ENCODE results near the gene ABCB6.
A peak's percentile ranks its signal among the peaks of the same experiment; 100 is the strongest.

ABCB6 gene

DNA sequence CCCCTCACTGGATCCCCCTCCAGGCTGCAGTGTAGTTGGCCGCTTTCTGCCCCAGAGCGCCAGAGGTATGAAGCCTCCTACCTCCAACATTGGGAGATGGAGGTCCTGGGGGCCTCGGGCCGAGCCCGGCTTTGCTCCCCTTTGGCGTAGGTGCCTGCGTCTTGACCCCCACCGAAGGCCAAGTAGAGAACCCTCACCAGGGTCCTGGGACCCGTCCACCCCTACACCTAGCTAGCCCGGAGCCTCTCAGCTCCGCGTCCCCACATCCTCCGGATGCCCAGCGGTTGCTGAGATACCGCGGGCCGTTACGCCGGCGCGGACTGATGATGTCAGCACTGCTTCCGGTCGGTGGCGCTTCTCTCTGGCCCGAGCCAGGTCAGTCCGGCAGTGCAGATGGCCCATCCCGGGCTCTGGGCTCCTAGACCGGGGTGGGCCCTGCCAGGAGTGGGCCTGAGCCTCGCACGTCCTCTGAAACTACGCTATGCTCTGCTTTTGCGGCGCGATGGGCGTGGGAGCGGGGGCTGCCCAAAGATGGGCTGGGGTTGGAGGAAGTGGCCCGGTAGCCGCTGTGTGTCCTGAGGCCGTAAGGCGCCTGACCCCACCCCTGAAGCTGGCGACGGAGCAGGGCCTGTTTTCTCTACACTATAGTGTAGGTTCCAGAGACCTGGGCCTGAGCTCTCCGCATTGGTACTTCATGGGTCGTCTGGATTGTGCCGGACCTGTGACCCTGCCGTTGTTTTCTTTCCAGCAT lies 26.6 kb upstream of the ABCB6 start, which contains the start of the genes GLB1L and STK16 (continued):
- TF ChIP-seq ZBTB1 (tag by site-specific recombination; IDR thresholded peaks at IDR 0.05) (no peak), ZNF19 (tag by site-specific recombination; IDR thresholded peaks at IDR 0.05; ENCODE audit: low read depth) (no peak), ZNF501 (tag by site-specific recombination; IDR thresholded peaks at IDR 0.05) (peak; percentile 71; the same call in 1 of the 2 replicates), PRDM1 (tag by site-specific recombination; IDR thresholded peaks at IDR 0.05) (no peak), ZNF677 (tag by site-specific recombination; IDR thresholded peaks at IDR 0.05) (no peak), ZBTB7A (tag by site-specific recombination; IDR thresholded peaks at IDR 0.05; ENCODE audit: low read depth) (no peak), TRIM28 (IDR thresholded peaks at IDR 0.05; ENCODE audit: borderline replicate concordance, low read length) (0 out of 2 replicates have a peak, but pooled peaks have one; percentile 45), ZNF707 (tag by site-specific recombination; IDR thresholded peaks at IDR 0.05) (no peak), YY1 (tag by site-specific recombination; IDR thresholded peaks at IDR 0.05) (no peak), ZNF350 (tag by site-specific recombination; IDR thresholded peaks at IDR 0.05) (no peak), ZNF2 (tag by site-specific recombination; IDR thresholded peaks at IDR 0.05) (peak; percentile 39; the same call in 1 of the 2 replicates), ZNF341 (tag by site-specific recombination; IDR thresholded peaks at IDR 0.05; ENCODE audit: low read depth) (peak; percentile 36), ZNF76 (tag by site-specific recombination; IDR thresholded peaks at IDR 0.05; ENCODE audit: borderline replicate concordance, low read depth) (peak; percentile 27; the same call in 1 of the 2 replicates), ZBTB8A (tag by site-specific recombination; IDR thresholded peaks at IDR 0.05) (peak; percentile 55), WT1 (tag by site-specific recombination; IDR thresholded peaks at IDR 0.05) (no peak), ZNF610 (tag by site-specific recombination; IDR thresholded peaks at IDR 0.05; ENCODE audit: borderline replicate concordance) (no peak), SCRT2 (tag by site-specific recombination; IDR thresholded peaks at IDR 0.05) (no peak), SP3 (tag by site-specific recombination; IDR thresholded peaks at IDR 0.05) (peak; percentile 57), ZNF558 (tag by site-specific recombination; IDR thresholded peaks at IDR 0.05) (no peak), ZNF112 (tag by site-specific recombination; IDR thresholded peaks at IDR 0.05) (no peak), REPIN1 (tag by site-specific recombination; IDR thresholded peaks at IDR 0.05; ENCODE audit: low read depth) (no peak), GLIS2 (tag by site-specific recombination; IDR thresholded peaks at IDR 0.05) (no peak), ZNF837 (tag by site-specific recombination; IDR thresholded peaks at IDR 0.05) (no peak), SETDB1 (IDR thresholded peaks at IDR 0.05; ENCODE audit: insufficient read length, low read length) (no peak), KLF1 (tag by site-specific recombination; IDR thresholded peaks at IDR 0.05) (no peak), ZNF776 (tag by site-specific recombination; IDR thresholded peaks at IDR 0.05; ENCODE audit: borderline replicate concordance) (no peak)
- TF ChIP-seq, protein P1, sequence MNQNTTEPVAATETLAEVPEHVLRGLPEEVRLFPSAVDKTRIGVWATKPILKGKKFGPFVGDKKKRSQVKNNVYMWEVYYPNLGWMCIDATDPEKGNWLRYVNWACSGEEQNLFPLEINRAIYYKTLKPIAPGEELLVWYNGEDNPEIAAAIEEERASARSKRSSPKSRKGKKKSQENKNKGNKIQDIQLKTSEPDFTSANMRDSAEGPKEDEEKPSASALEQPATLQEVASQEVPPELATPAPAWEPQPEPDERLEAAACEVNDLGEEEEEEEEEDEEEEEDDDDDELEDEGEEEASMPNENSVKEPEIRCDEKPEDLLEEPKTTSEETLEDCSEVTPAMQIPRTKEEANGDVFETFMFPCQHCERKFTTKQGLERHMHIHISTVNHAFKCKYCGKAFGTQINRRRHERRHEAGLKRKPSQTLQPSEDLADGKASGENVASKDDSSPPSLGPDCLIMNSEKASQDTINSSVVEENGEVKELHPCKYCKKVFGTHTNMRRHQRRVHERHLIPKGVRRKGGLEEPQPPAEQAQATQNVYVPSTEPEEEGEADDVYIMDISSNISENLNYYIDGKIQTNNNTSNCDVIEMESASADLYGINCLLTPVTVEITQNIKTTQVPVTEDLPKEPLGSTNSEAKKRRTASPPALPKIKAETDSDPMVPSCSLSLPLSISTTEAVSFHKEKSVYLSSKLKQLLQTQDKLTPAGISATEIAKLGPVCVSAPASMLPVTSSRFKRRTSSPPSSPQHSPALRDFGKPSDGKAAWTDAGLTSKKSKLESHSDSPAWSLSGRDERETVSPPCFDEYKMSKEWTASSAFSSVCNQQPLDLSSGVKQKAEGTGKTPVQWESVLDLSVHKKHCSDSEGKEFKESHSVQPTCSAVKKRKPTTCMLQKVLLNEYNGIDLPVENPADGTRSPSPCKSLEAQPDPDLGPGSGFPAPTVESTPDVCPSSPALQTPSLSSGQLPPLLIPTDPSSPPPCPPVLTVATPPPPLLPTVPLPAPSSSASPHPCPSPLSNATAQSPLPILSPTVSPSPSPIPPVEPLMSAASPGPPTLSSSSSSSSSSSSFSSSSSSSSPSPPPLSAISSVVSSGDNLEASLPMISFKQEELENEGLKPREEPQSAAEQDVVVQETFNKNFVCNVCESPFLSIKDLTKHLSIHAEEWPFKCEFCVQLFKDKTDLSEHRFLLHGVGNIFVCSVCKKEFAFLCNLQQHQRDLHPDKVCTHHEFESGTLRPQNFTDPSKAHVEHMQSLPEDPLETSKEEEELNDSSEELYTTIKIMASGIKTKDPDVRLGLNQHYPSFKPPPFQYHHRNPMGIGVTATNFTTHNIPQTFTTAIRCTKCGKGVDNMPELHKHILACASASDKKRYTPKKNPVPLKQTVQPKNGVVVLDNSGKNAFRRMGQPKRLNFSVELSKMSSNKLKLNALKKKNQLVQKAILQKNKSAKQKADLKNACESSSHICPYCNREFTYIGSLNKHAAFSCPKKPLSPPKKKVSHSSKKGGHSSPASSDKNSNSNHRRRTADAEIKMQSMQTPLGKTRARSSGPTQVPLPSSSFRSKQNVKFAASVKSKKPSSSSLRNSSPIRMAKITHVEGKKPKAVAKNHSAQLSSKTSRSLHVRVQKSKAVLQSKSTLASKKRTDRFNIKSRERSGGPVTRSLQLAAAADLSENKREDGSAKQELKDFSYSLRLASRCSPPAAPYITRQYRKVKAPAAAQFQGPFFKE (tag by site-specific recombination; IDR thresholded peaks at IDR 0.05; ENCODE audit: borderline replicate concordance) = no peak
- TF ChIP-seq, protein P2, sequence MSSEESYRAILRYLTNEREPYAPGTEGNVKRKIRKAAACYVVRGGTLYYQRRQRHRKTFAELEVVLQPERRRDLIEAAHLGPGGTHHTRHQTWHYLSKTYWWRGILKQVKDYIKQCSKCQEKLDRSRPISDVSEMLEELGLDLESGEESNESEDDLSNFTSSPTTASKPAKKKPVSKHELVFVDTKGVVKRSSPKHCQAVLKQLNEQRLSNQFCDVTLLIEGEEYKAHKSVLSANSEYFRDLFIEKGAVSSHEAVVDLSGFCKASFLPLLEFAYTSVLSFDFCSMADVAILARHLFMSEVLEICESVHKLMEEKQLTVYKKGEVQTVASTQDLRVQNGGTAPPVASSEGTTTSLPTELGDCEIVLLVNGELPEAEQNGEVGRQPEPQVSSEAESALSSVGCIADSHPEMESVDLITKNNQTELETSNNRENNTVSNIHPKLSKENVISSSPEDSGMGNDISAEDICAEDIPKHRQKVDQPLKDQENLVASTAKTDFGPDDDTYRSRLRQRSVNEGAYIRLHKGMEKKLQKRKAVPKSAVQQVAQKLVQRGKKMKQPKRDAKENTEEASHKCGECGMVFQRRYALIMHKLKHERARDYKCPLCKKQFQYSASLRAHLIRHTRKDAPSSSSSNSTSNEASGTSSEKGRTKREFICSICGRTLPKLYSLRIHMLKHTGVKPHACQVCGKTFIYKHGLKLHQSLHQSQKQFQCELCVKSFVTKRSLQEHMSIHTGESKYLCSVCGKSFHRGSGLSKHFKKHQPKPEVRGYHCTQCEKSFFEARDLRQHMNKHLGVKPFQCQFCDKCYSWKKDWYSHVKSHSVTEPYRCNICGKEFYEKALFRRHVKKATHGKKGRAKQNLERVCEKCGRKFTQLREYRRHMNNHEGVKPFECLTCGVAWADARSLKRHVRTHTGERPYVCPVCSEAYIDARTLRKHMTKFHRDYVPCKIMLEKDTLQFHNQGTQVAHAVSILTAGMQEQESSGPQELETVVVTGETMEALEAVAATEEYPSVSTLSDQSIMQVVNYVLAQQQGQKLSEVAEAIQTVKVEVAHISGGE (tag by site-specific recombination; conservative IDR thresholded peaks at IDR 0.05; ENCODE audit: low read depth) = peak; percentile 92
